CD14-positive monocyte (primary cell): ENCODE measurements around the gene PAFAH1B1. TPM values are rescaled to one million over a fixed set of nuclear protein-coding genes. Genes with fewer than 3 reads are reported as not detected.

ENCODE experiments used
- DNase-seq, 3 donors: peaks; one replicate each; pipeline ENCODE4 v3.0.0-alpha.2; 2011 to 2022
- H2AFZ ChIP-seq: 2 replicates; pipeline ENCODE4 v1.6.0; 2012; ENCODE audit warnings: mild to moderate bottlenecking, low read depth, low read length, inconsistent platforms; ENCODE audit not compliant: insufficient read depth, poor library complexity, severe bottlenecking
- H3K27ac ChIP-seq, 2 donors: 1 replicate in 1 of 2; 2 replicates in 1 of 2; pipeline ENCODE4 v1.5.1; 2012 to 2013; ENCODE audit warnings: low read length in 2 of 2, control low read depth in 1 of 2, inconsistent platforms in 1 of 2, low read depth in 1 of 2, mild to moderate bottlenecking in 1 of 2
- H3K27me3 ChIP-seq, 2 donors: one replicate each; pipeline versions ENCODE4 v1.6.0 to v1.6.1; 2011 to 2013; ENCODE audit warnings: low read length in 2 of 2; ENCODE audit not compliant: control insufficient read depth in 2 of 2, insufficient read depth in 2 of 2
- H3K36me3 ChIP-seq, 2 donors: replicated peaks in 1 of 2; 1 replicate in 1 of 2; 2 replicates in 1 of 2; pipeline versions ENCODE4 v1.5.1 to v1.6.1; 2012 to 2013; ENCODE audit warnings: low read length in 2 of 2, control low read depth in 1 of 2, inconsistent platforms in 1 of 2, mild to moderate bottlenecking in 1 of 2; ENCODE audit not compliant: insufficient read depth in 2 of 2, control insufficient read depth in 1 of 2
- H3K4me1 ChIP-seq, 2 donors: 1 replicate in 1 of 2; 2 replicates in 1 of 2; pipeline versions ENCODE4 v1.5.1 to v1.6.1; 2012 to 2013; ENCODE audit warnings: low read length in 2 of 2, control low read depth in 1 of 2, inconsistent platforms in 1 of 2, mild to moderate bottlenecking in 1 of 2, moderate library complexity in 1 of 2; ENCODE audit not compliant: insufficient read depth in 2 of 2, control insufficient read depth in 1 of 2
- H3K4me2 ChIP-seq: replicated peaks from 2 replicates; pipeline ENCODE3; 2012; ENCODE audit warnings: low read length, moderate library complexity, mild to moderate bottlenecking; ENCODE audit not compliant: poor library complexity, severe bottlenecking; ENCODE audit errors: extremely low read depth
- H3K4me3 ChIP-seq, 3 experiments: fragments of 200-600 bp in 1 of 3; sonication (generic) in 1 of 3; replicated peaks in 1 of 3; 1 replicate in 2 of 3; 2 replicates in 1 of 3; pipeline ENCODE4 v1.5.1; 2011 to 2013; ENCODE audit warnings: low read length in 3 of 3, mild to moderate bottlenecking in 3 of 3, control low read depth in 2 of 3, low read depth in 2 of 3, inconsistent platforms in 1 of 3, moderate library complexity in 1 of 3
- H3K79me2 ChIP-seq: 2 replicates; pipeline ENCODE4 v1.6.0; 2012; ENCODE audit warnings: mild to moderate bottlenecking, control low read depth, inconsistent platforms, low read length, moderate library complexity; ENCODE audit not compliant: insufficient read depth
- H3K9ac ChIP-seq: 2 replicates; pipeline ENCODE4 v1.6.0; 2017; ENCODE audit warnings: low read length, mild to moderate bottlenecking; ENCODE audit not compliant: insufficient read depth, poor library complexity, severe bottlenecking
- H3K9me3 ChIP-seq, 2 donors: replicated peaks in 1 of 2; 1 replicate in 1 of 2; 2 replicates in 1 of 2; pipeline versions ENCODE4 v1.5.1 to v1.6.1; 2012 to 2013; ENCODE audit warnings: low read length in 2 of 2, control low read depth in 1 of 2; ENCODE audit not compliant: control insufficient read depth in 1 of 2, insufficient read depth in 1 of 2
- H4K20me1 ChIP-seq: 2 replicates; pipeline ENCODE4 v1.6.0; 2012; ENCODE audit warnings: mild to moderate bottlenecking, low read length, control low read depth, moderate library complexity; ENCODE audit not compliant: insufficient read depth
- H3K27ac Mint-ChIP-seq, 7 donors: one replicate each; pipeline ENCODE4 v1.8.0; 2020; ENCODE audit warnings: mild to moderate bottlenecking in 7 of 7, mixed read lengths in 7 of 7, moderate library complexity in 6 of 7, inconsistent platforms in 2 of 7
- H3K27me3 Mint-ChIP-seq, 3 donors: one replicate each; pipeline ENCODE4 v1.8.0; 2021 to 2022; ENCODE audit warnings: low read depth in 3 of 3, mild to moderate bottlenecking in 3 of 3, mixed read lengths in 3 of 3, moderate library complexity in 3 of 3, inconsistent platforms in 1 of 3
- H3K36me3 Mint-ChIP-seq, 2 donors: one replicate each; pipeline ENCODE4 v1.8.0; 2020; ENCODE audit warnings: mixed read lengths in 2 of 2, inconsistent platforms in 1 of 2, mild to moderate bottlenecking in 1 of 2
- H3K4me1 Mint-ChIP-seq: one replicate; pipeline ENCODE4 v1.8.0; 2020; ENCODE audit warnings: mild to moderate bottlenecking, mixed read lengths
- H3K4me3 Mint-ChIP-seq, 2 donors: one replicate each; pipeline ENCODE4 v1.8.0; 2020; ENCODE audit warnings: mild to moderate bottlenecking in 2 of 2, mixed read lengths in 2 of 2, moderate library complexity in 1 of 2
- H3K9me3 Mint-ChIP-seq, 7 donors: one replicate each; pipeline ENCODE4 v1.8.0; 2020 to 2022; ENCODE audit warnings: mixed read lengths in 7 of 7, mild to moderate bottlenecking in 6 of 7, moderate library complexity in 6 of 7, inconsistent platforms in 2 of 7
- CTCF ChIP-seq: fragments of 200-600 bp; IDR thresholded peaks from one replicate; pipeline ENCODE4 v1.8.0; 2022; ENCODE audit warnings: antibody characterized with exemption, mild to moderate bottlenecking
- WGBS: methylation state at CpG from one replicate; pipeline ENCODE4 v1.1.5; 2013; ENCODE audit warnings: missing lambda C conversion rate; ENCODE audit not compliant: insufficient coverage; 5-methylcytosine and 5-hydroxymethylcytosine counted together
- intact Hi-C, 2 donors: fragments of 100-400 bp; cut with micrococcal nuclease; formaldehyde crosslinking; loops; one replicate each; pipeline versions ENCODE4 v1.15.0 to v1.15.1; 2023
- polyA plus RNA-seq, 3 donors: library from polyadenylated mRNA; depleted of rRNA in 1 of 3; unstranded in 2 of 3; stranded (reverse) in 1 of 3; fragments of 300-500 nt in 2 of 3; fragments of >200 nt in 1 of 3; fragmentation: Illumina TruSeq in 2 of 3; gene quantifications; 1 replicate in 2 of 3; 2 replicates in 1 of 3; pipeline ENCODE4 v1.2.3, GENCODE V29; 2012 to 2021

Gene PAFAH1B1
- polyA plus RNA-seq, 3 donors = 9.1 to 51.8 (median 17.1) TPM

DNA sequence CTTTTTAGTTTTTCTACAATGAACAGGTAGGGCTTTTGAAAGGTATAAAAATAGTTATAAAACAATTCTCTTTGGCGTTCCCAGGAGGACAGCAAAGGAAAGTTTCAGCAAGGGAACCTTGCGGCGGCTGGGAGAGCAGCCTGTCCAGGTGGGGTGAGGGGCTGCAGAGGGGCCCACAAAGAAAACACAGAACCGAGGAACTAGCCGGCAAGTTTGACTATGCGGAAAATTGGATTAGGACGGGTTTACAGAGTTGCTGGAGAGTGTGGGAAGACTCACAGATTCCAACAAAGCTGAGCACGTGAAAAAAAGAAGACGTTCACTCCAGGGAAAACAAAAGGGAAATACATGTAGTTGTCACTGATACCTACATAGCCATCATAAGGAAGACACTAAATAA is 41.5 kb upstream of the PAFAH1B1 start:
- no peak for DNase-seq
- Histone ChIP-seq H3K9me3 (no peaks in the 10 kb centered on the region), H3K4me2 (no peak overlapping the region), H3K4me3 (no peak overlapping the region), H4K20me1 (no peaks in the 10 kb centered on the region), H3K27me3 (no peaks in the 10 kb centered on the region), H3K79me2 (no peaks in the 10 kb centered on the region), H3K4me1 (no peaks in the 10 kb centered on the region), H2AFZ (no peak overlapping the region), H3K9ac (no peak overlapping the region), H3K27ac (no peak overlapping the region), H3K36me3 (no peaks in the 10 kb centered on the region)
- intact Hi-C loops = no loop called here
- H3K27me3 Mint-ChIP-seq = peaks cover 7 to 23% (median 20%) of the 10 kb centered on the region in 3 donors
- no peak overlapping the region for H3K27ac Mint-ChIP-seq
- WGBS = 88% methylated on average over 6 of the region's 9 CpGs
- peaks cover 2% of the 10 kb centered on the region for H3K4me1 Mint-ChIP-seq
- no peak for TF ChIP-seq CTCF
- no peaks in the 10 kb centered on the region for H3K36me3 Mint-ChIP-seq
- peaks cover 0 to 13% (median 2%) of the 10 kb centered on the region in 7 donors for H3K9me3 Mint-ChIP-seq
- no peak overlapping the region for H3K4me3 Mint-ChIP-seq

- H3K36me3 Mint-ChIP-seq = no peaks in the 10 kb centered on the region
- peaks cover 2 to 7% (median 4%) of the 10 kb centered on the region in 3 donors for H3K27me3 Mint-ChIP-seq
- no peak overlapping the region for H3K27ac ChIP-seq
- no peaks in the 10 kb centered on the region for H3K36me3 ChIP-seq
- no peak overlapping the region for H3K9ac ChIP-seq
- H3K79me2 ChIP-seq = no peaks in the 10 kb centered on the region
- intact Hi-C loops = no loop called here
- no peaks in the 10 kb centered on the region for H4K20me1 ChIP-seq
- H3K4me1 ChIP-seq = peaks cover 0 to 3% of the 10 kb centered on the region in 2 donors
- no peak for DNase-seq
- H3K9me3 ChIP-seq = peaks cover 0 to 4% of the 10 kb centered on the region in 2 donors
- no peaks in the 10 kb centered on the region for H3K27me3 ChIP-seq
- no peak overlapping the region for H3K4me3 Mint-ChIP-seq
- WGBS = no CpG with 5 or more reads among the region's 5 CpGs
- peaks cover 5 to 19% (median 15%) of the 10 kb centered on the region in 7 donors for H3K9me3 Mint-ChIP-seq
- H3K27ac Mint-ChIP-seq = no peak overlapping the region
- peaks cover 8% of the 10 kb centered on the region for H3K4me1 Mint-ChIP-seq
- no peak overlapping the region for H3K4me3 ChIP-seq
- no peak overlapping the region for H2AFZ ChIP-seq
- TF ChIP-seq CTCF = no peak
- H3K4me2 ChIP-seq = no peak overlapping the region
Observed at GRCh38 chr17:2560658-2561057, 32.8 kb upstream of the PAFAH1B1 start.
